GM12878 (cell line): ENCODE measurements around the gene SLC9A3. TPM values are rescaled to one million over a fixed set of nuclear protein-coding genes. Genes with fewer than 3 reads are reported as not detected.

Experiments used
- ATAC-seq: fragments of 200-7000 bp; cut with Tn5 transposase; 3 replicates; pipeline ENCODE4 v1.9.1; 2020; ENCODE audit warnings: mild to moderate bottlenecking, moderate library complexity
- BruUV-seq: library from RNA; stranded (reverse); fragments of 400-500 nt; replicated peaks from 2 replicates; lab custom pipeline; 2021; lab: Mats Ljungman, UMichigan
- CTCF ChIA-PET: fragments of 300-600 bp; sonication (Branson Sonifier 250); formaldehyde crosslinking; extraction: SDS; loops from one replicate; lab custom pipeline; 2021; ENCODE audit warnings: inconsistent platforms; lab: Yijun Ruan, JAX
- POLR2A ChIA-PET: fragments of 350-600 bp; formaldehyde crosslinking; extraction: SDS; loops from one replicate; lab custom pipeline; 2021; ENCODE audit warnings: inconsistent platforms; lab: Charles Lee
- RAD21 ChIA-PET: fragments of 300-600 bp; sonication (Branson Sonifier 250); formaldehyde crosslinking; loops from one replicate; lab custom pipeline; 2023; ENCODE audit warnings: antibody characterized with exemption; ENCODE audit not compliant: unreplicated experiment; lab: Charles Lee
- SMC1A ChIA-PET: fragments of 300-600 bp; sonication (Branson Sonifier 250); formaldehyde crosslinking; loops from one replicate; lab custom pipeline; 2023; ENCODE audit not compliant: unreplicated experiment, uncharacterized antibody; lab: Charles Lee
- DNase-seq: peaks from one replicate; pipeline ENCODE4 v3.0.0-alpha.2; 2011; ENCODE audit warnings: low read depth, low spot score
- FAIRE-seq: peaks from 3 replicates; lab custom pipeline; 2011; peaks lifted over from hg19 to GRCh38; lab: Jason Lieb, UNC
- H2AFZ ChIP-seq: 2 replicates; pipeline ENCODE4 v1.6.0; 2011; ENCODE audit warnings: low read depth, low read length, control low read depth; ENCODE audit not compliant: control insufficient read depth
- H3K27ac ChIP-seq: 2 replicates; pipeline ENCODE4 v1.5.1; 2011; ENCODE audit warnings: control low read depth; ENCODE audit not compliant: control insufficient read depth, insufficient read depth
- H3K27me3 ChIP-seq, 2 experiments: replicated peaks in 1 of 2; 2 replicates each; pipeline versions ENCODE4 v1.6.0 to v1.6.1; 2011; ENCODE audit warnings: low read length in 1 of 2; ENCODE audit not compliant: control insufficient read depth in 2 of 2, insufficient read depth in 2 of 2
- H3K36me3 ChIP-seq, 2 experiments: 2 replicates each; pipeline ENCODE4 v1.5.1; 2011; ENCODE audit warnings: low read length in 1 of 2; ENCODE audit not compliant: control insufficient read depth in 2 of 2, insufficient read depth in 2 of 2
- H3K4me1 ChIP-seq: 2 replicates; pipeline ENCODE4 v1.6.1; 2011; ENCODE audit warnings: mild to moderate bottlenecking, low read length, moderate library complexity, mixed read lengths; ENCODE audit not compliant: control insufficient read depth, insufficient read depth
- H3K4me2 ChIP-seq: 2 replicates; pipeline ENCODE4 v1.6.0; 2011; ENCODE audit warnings: control low read depth; ENCODE audit not compliant: control insufficient read depth, insufficient read depth
- H3K4me3 ChIP-seq: fragments of 200-600 bp; sonication (generic); 2 replicates; pipeline ENCODE4 v1.5.1; 2016
- H3K79me2 ChIP-seq: 2 replicates; pipeline ENCODE4 v1.6.0; 2011; ENCODE audit warnings: low read length; ENCODE audit not compliant: control insufficient read depth, insufficient read depth
- H3K9ac ChIP-seq: 2 replicates; pipeline ENCODE4 v1.8.0; 2011; ENCODE audit warnings: low read length, control low read depth, mixed read lengths; ENCODE audit not compliant: control insufficient read depth, insufficient read depth
- H3K9me3 ChIP-seq: replicated peaks from 3 replicates; pipeline ENCODE4 v1.5.1; 2011; ENCODE audit warnings: mild to moderate bottlenecking, low read length; ENCODE audit not compliant: control insufficient read depth, insufficient read depth
- H4K20me1 ChIP-seq: 2 replicates; pipeline ENCODE4 v1.6.0; 2011; ENCODE audit not compliant: control insufficient read depth, insufficient read depth
- KLF5 ChIP-seq: fragments of 450-650 bp; IDR thresholded peaks from 2 replicates; pipeline ENCODE4 v1.6.1; 2014; ENCODE audit warnings: mild to moderate bottlenecking; ENCODE audit not compliant: partially characterized antibody
- POLR2A ChIP-seq: IDR thresholded peaks from 2 replicates; pipeline ENCODE4 v1.6.1; 2011; ENCODE audit warnings: low read depth, mild to moderate bottlenecking, low read length
- ZNF622 ChIP-seq: fragments of 450-650 bp; IDR thresholded peaks from 2 replicates; pipeline ENCODE4 v1.6.1; 2017; ENCODE audit warnings: mild to moderate bottlenecking, inconsistent platforms
- WGBS: methylation state at CpG from one replicate; pipeline ENCODE4 v1.1.6; 2016; ENCODE audit warnings: low lambda C conversion rate; ENCODE audit not compliant: insufficient replicate concordance, insufficient coverage; ENCODE audit errors: missing lambda C conversion rate; 5-methylcytosine and 5-hydroxymethylcytosine counted together
- in situ Hi-C: fragments of 300-500 bp; cut with MboI; formaldehyde crosslinking; loops from 9 replicates; pipeline ENCODE4 v1.14.3; 2018; ENCODE audit warnings: mixed read lengths
- intact Hi-C: fragments of 100-400 bp; cut with micrococcal nuclease; formaldehyde crosslinking; loops from one replicate; pipeline ENCODE4 v1.14.2; 2022; ENCODE audit not compliant: unreplicated experiment
- polyA plus RNA-seq, 11 experiments: library from polyadenylated mRNA; depleted of rRNA in 4 of 11; unstranded in 6 of 11; stranded (reverse) in 5 of 11; fragments of >200 nt; fragmentation: Nextera tagmentation in 4 of 11; fragmentation: Illumina TruSeq in 1 of 11; extraction: Ambion mirVana in 4 of 11; extraction: Trizol in 1 of 11; gene quantifications; 1 replicate in 1 of 11; 2 replicates in 10 of 11; pipeline versions ENCODE4 v1.2.1 to v1.2.3, GENCODE V29; 2011 to 2016; ENCODE audit warnings: inconsistent platforms in 2 of 11, missing spikeins in 2 of 11, low read depth in 1 of 11
- total RNA-seq, 4 experiments: library from RNA; depleted of rRNA in 3 of 4; stranded (reverse); fragments of >200 nt in 3 of 4; fragmentation: Illumina TruSeq in 1 of 4; extraction: Trizol in 1 of 4; gene quantifications; 2 replicates each; pipeline versions ENCODE4 v1.2.1 to v1.2.3, GENCODE V29; 2013 to 2021

Gene SLC9A3
- total and polyA plus RNA-seq, 10 of the 15 experiments (the other 5 are each of a cell fraction or from before 2014, with no cell fraction given), result 0.04 to 5.2 (median 2.3) TPM; not detected in 1

- Histone ChIP-seq H3K27me3 (no peaks in the 10 kb centered on the region), H3K9ac (no peak overlapping the region), H3K4me1 (peaks cover 4% of the 10 kb centered on the region), H3K4me2 (no peak overlapping the region), H4K20me1 (no peaks in the 10 kb centered on the region), H3K27ac (no peak overlapping the region), H3K79me2 (peaks cover 21% of the 10 kb centered on the region), H3K9me3 (no peaks in the 10 kb centered on the region), H2AFZ (no peak overlapping the region), H3K36me3 (peaks cover 4 to 11% of the 10 kb centered on the region in 2 experiments; a peak in 3 of 4 replicates), H3K4me3 (no peak overlapping the region)
- 91% methylated on average over 6 of the region's 6 CpGs for WGBS
- RAD21 ChIA-PET, result no interaction called here
- DNase-seq (no peak), ATAC-seq (no peak), FAIRE-seq (no peak)
- in situ Hi-C loops (no loop called here), intact Hi-C loops (no loop called here)
- CTCF ChIA-PET, result no interaction called here
- no peak for TF ChIP-seq ZNF622
- POLR2A ChIA-PET, result no interaction called here
- SMC1A ChIA-PET, result no interaction called here
- no TSS peak for BruUV-seq
Observed at GRCh38 chr5:468401-468800, 55.8 kb downstream of the SLC9A3 start.

- no peak overlapping the region for H3K4me3 ChIP-seq
- no peaks in the 10 kb centered on the region for H4K20me1 ChIP-seq
- DNase-seq (no peak), FAIRE-seq (no peak), ATAC-seq (no peak)
- no TSS peak for BruUV-seq
- H3K27me3 ChIP-seq, result no peaks in the 10 kb centered on the region
- no peak overlapping the region for H3K4me2 ChIP-seq
- CTCF ChIA-PET, result interaction anchor here (1.1 kb wide), 1 partner anchor 36 kb away, joined by 3 read pairs; no protein-coding TSS in a partner anchor
- H3K4me1 ChIP-seq, result peaks cover 4% of the 10 kb centered on the region
- H3K36me3 ChIP-seq, result peaks cover 14 to 16% of the 10 kb centered on the region in 2 experiments; a peak in 3 of 4 replicates
- POLR2A ChIA-PET, result no interaction called here
- H3K9me3 ChIP-seq, result no peaks in the 10 kb centered on the region; the same call in 2 of the 3 replicates
- in situ Hi-C loops, result no loop called here
- H3K79me2 ChIP-seq, result peaks cover 11% of the 10 kb centered on the region
- TF ChIP-seq KLF5 (no peak), POLR2A (peak; percentile 46)
- RAD21 ChIA-PET, result no interaction called here
- H3K27ac ChIP-seq, result no peak overlapping the region
- no peak overlapping the region for H3K9ac ChIP-seq
- intact Hi-C loops, result no loop called here
- 95% methylated on average over 30 of the region's 30 CpGs for WGBS
- H2AFZ ChIP-seq, result no peak overlapping the region
- SMC1A ChIA-PET, result interaction anchor here (1.0 kb wide), 1 partner anchor 18 kb away, joined by 3 read pairs; no protein-coding TSS in a partner anchor
Observed at GRCh38 chr5:466661-467310, 57.5 kb downstream of the SLC9A3 start.
